Measurements from ENCODE around the gene CCT6B.
"Not testable (repeated sequence)": the region's sequence is repeated elsewhere in the genome, so short reads cannot be mapped to it uniquely, and the experiment has no call there.

The CCT6B gene

DNA sequence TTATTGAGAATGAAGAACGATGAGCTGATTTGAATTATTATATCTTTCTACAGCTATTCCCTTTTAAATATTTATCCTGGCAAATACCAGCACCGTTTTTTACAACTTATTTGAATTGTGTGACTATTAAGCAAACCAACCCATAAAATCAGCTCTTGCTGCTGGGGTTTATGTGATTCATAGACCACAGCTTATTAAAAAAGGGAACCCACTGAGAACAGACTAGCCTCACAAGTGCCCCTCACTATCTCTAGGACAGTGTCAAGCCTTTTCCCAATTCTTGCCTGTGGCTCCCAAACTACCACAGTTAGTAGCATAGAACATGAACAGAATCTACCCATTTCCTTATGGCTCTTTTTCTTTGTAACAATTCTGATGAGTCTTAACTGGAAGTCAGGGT, 12.9 kb upstream of the CCT6B start:
- Histone ChIP-seq H3K4me1 (ENCODE audit: low read length) (peaks cover 4% of the 10 kb centered on the region), H4K20me1 (ENCODE audit: insufficient read depth, low read length) (no peaks in the 10 kb centered on the region), H3K4me2 (ENCODE audit: low read length) (no peak overlapping the region), H3K36me3 (replicated peaks; ENCODE audit: low read depth, low read length) (no peaks in the 10 kb centered on the region), H3K27me3 (ENCODE audit: low read depth, low read length) (no peaks in the 10 kb centered on the region), H3K4me3 (ENCODE audit: low read length) (no peak overlapping the region), H2AFZ (ENCODE audit: low read depth, low read length) (no peak overlapping the region), H3K9ac (ENCODE audit: low read length) (no peak overlapping the region), H3K27ac (ENCODE audit: low read length) (no peak overlapping the region), H3K79me2 (ENCODE audit: low read length) (no peaks in the 10 kb centered on the region), H3K9me3 (ENCODE audit: insufficient read depth, low read length) (no peaks in the 10 kb centered on the region)
- TF ChIP-seq, protein P1, sequence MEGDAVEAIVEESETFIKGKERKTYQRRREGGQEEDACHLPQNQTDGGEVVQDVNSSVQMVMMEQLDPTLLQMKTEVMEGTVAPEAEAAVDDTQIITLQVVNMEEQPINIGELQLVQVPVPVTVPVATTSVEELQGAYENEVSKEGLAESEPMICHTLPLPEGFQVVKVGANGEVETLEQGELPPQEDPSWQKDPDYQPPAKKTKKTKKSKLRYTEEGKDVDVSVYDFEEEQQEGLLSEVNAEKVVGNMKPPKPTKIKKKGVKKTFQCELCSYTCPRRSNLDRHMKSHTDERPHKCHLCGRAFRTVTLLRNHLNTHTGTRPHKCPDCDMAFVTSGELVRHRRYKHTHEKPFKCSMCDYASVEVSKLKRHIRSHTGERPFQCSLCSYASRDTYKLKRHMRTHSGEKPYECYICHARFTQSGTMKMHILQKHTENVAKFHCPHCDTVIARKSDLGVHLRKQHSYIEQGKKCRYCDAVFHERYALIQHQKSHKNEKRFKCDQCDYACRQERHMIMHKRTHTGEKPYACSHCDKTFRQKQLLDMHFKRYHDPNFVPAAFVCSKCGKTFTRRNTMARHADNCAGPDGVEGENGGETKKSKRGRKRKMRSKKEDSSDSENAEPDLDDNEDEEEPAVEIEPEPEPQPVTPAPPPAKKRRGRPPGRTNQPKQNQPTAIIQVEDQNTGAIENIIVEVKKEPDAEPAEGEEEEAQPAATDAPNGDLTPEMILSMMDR (IDR thresholded peaks at IDR 0.05; ENCODE audit: low read depth, low read length): no peak
- TF ChIP-seq EZH2phosphoT487 (IDR thresholded peaks at IDR 0.05; ENCODE audit: low read depth): no peak

DNA sequence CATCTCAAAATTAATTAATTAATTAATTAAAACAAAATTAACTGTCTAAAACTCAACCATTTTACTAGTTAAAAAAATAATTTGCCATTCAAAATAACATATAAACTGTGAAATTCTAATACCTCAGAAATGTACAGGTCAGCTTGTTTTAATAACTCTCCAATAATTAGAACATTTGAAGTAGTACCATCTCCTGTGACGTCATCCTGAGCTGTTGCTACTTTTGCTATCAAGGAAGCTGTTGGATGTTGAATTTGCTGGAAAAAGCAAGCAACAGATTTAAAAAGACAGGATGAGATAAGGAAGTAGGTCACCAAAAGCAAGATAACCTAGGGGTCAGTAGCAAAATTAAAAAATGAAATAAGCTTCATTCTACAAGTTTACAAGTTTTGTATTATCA, 2.8 kb downstream of the CCT6B start:
- Histone ChIP-seq H3K4me2 (ENCODE audit: low read length) (no peak overlapping the region), H3K79me2 (ENCODE audit: low read length) (peaks cover 21% of the 10 kb centered on the region), H2AFZ (ENCODE audit: low read depth, low read length) (no peak overlapping the region), H3K9ac (ENCODE audit: low read length) (no peak overlapping the region), H4K20me1 (ENCODE audit: insufficient read depth, low read length) (no peaks in the 10 kb centered on the region), H3K9me3 (ENCODE audit: insufficient read depth, low read length) (no peaks in the 10 kb centered on the region), H3K27ac (ENCODE audit: low read length) (no peak overlapping the region), H3K36me3 (replicated peaks; ENCODE audit: low read depth, low read length) (peaks cover 9% of the 10 kb centered on the region), H3K27me3 (ENCODE audit: low read depth, low read length) (no peaks in the 10 kb centered on the region), H3K4me3 (ENCODE audit: low read length) (no peak overlapping the region), H3K4me1 (ENCODE audit: low read length) (peaks cover 18% of the 10 kb centered on the region)
- no peak for TF ChIP-seq EZH2phosphoT487 (IDR thresholded peaks at IDR 0.05; ENCODE audit: low read depth)
- TF ChIP-seq, protein P1 (IDR thresholded peaks at IDR 0.05; ENCODE audit: low read depth, low read length): no peak

DNA sequence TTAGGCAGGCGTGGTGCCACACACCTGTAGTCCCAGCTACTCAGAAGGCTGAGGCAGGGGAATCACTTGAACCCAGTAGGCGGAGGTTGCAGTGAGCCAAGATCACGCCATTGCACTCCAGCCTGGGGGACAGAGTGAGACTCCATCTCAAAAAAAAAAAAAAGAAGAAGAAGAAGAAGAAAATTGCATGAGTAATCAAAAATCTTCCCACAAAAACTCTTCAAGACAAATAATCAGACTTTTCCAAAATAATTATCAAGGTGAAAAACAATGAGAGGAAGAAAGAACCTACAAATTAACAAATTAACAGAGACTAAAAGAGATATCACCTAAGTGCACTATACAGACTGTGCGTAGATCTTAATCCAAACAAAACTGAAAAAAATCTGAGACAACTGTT, 10.5 kb downstream of the CCT6B start:
- H3K9ac ChIP-seq (ENCODE audit: low read length); H3K27ac ChIP-seq (ENCODE audit: low read length); H3K79me2 ChIP-seq (ENCODE audit: low read length); H2AFZ ChIP-seq (ENCODE audit: low read depth, low read length); H3K4me2 ChIP-seq (ENCODE audit: low read length); H3K4me3 ChIP-seq (ENCODE audit: low read length); H4K20me1 ChIP-seq (ENCODE audit: insufficient read depth, low read length); H3K36me3 ChIP-seq (replicated peaks; ENCODE audit: low read depth, low read length); H3K4me1 ChIP-seq (ENCODE audit: low read length); H3K9me3 ChIP-seq (ENCODE audit: insufficient read depth, low read length): not testable (repeated sequence)
- H3K27me3 ChIP-seq (ENCODE audit: low read depth, low read length): peaks cover 16% of the 10 kb centered on the region; the same call in 1 of the 2 replicates

DNA sequence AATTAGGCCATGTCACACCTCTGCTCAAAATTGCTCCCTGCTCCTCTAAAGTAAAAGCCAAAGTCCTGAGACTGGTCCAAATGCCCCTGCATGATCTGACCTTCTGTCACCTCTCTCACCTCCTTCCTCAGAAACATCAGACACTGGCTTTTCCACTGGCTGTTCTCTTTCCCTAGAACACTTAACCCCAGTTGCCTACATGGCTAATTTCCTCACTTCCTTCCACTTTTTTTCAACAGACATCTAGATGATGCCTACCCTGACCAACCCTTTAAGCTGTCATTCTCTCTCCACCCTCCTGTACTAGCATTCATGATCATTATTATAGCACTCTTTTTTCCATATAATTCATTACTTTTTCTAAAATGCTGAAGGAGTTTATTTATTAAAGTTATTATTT, 31.0 kb downstream of the CCT6B start:
- H3K36me3 ChIP-seq (replicated peaks; ENCODE audit: low read depth, low read length): no peaks in the 10 kb centered on the region
- H3K27ac ChIP-seq (ENCODE audit: low read length): no peak overlapping the region
- H2AFZ ChIP-seq (ENCODE audit: low read depth, low read length): no peak overlapping the region
- no peak overlapping the region for H3K9ac ChIP-seq (ENCODE audit: low read length)
- H3K4me1 ChIP-seq (ENCODE audit: low read length): no peaks in the 10 kb centered on the region
- H3K4me3 ChIP-seq (ENCODE audit: low read length): no peak overlapping the region
- TF ChIP-seq, protein P1 (IDR thresholded peaks at IDR 0.05; ENCODE audit: low read depth, low read length): no peak
- TF ChIP-seq EZH2phosphoT487 (IDR thresholded peaks at IDR 0.05; ENCODE audit: low read depth): no peak
- no peaks in the 10 kb centered on the region for H4K20me1 ChIP-seq (ENCODE audit: insufficient read depth, low read length)
- H3K27me3 ChIP-seq (ENCODE audit: low read depth, low read length): 0 out of 2 replicates have a peak, but pooled peaks cover 11% of the 10 kb centered on the region
- H3K79me2 ChIP-seq (ENCODE audit: low read length): no peaks in the 10 kb centered on the region
- no peak overlapping the region for H3K4me2 ChIP-seq (ENCODE audit: low read length)
- H3K9me3 ChIP-seq (ENCODE audit: insufficient read depth, low read length): no peaks in the 10 kb centered on the region

DNA sequence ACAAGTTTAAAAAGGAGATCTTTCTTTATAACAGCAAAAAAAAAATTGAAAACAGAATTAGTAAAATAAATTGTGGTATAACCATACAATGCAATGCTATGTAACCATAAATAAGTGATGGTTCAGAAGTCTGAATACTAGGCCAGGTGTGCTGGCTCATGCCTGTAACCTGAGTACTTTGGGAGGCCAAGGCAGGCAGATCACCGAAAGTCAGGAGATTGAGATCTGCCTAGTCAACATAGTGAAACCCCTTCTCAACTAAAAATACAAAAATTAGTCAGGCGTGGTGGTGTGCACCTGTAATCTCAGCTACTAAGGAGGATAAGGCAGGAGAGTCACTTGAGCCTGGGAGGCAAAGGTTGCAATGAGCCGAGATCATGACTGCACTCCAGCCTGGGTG, 34.6 kb downstream of the CCT6B start:
- Histone ChIP-seq H4K20me1 (ENCODE audit: insufficient read depth, low read length) (no peaks in the 10 kb centered on the region), H3K27me3 (ENCODE audit: low read depth, low read length) (0 out of 2 replicates have a peak, but pooled peaks cover 4% of the 10 kb centered on the region), H2AFZ (ENCODE audit: low read depth, low read length) (no peak overlapping the region), H3K4me1 (ENCODE audit: low read length) (no peaks in the 10 kb centered on the region), H3K27ac (ENCODE audit: low read length) (no peak overlapping the region), H3K79me2 (ENCODE audit: low read length) (no peaks in the 10 kb centered on the region), H3K4me3 (ENCODE audit: low read length) (no peak overlapping the region), H3K36me3 (replicated peaks; ENCODE audit: low read depth, low read length) (no peaks in the 10 kb centered on the region), H3K4me2 (ENCODE audit: low read length) (no peak overlapping the region), H3K9ac (ENCODE audit: low read length) (no peak overlapping the region), H3K9me3 (ENCODE audit: insufficient read depth, low read length) (no peaks in the 10 kb centered on the region)
- TF ChIP-seq, protein P1 (IDR thresholded peaks at IDR 0.05; ENCODE audit: low read depth, low read length): no peak
- no peak for TF ChIP-seq EZH2phosphoT487 (IDR thresholded peaks at IDR 0.05; ENCODE audit: low read depth)
